Spleen (tissue), 7 donors: ENCODE data around the gene LTF.

Source experiments
- CTCF ChIP-seq, 11 experiments: fragments of 200-600 bp in 7 of 11; fragments of 450-650 bp in 4 of 11; sonication (generic) in 4 of 11; IDR thresholded peaks in 8 of 11; conservative IDR thresholded peaks in 3 of 11; 1 replicate in 7 of 11; 2 replicates in 4 of 11; pipeline versions ENCODE4 v1.4.0 to v1.8.0; 2016 to 2021; ENCODE audit warnings: antibody characterized with exemption in 11 of 11, inconsistent platforms in 4 of 11, mild to moderate bottlenecking in 1 of 11
- POLR2A ChIP-seq, 3 donors: fragments of 450-650 bp; IDR thresholded peaks; one replicate each; pipeline ENCODE4 v1.5.1; 2017; ENCODE audit warnings: antibody characterized with exemption in 3 of 3, mild to moderate bottlenecking in 1 of 3
- POLR2AphosphoS5 ChIP-seq, 3 donors: sonication (generic); formaldehyde crosslinking; IDR thresholded peaks; one replicate each; pipeline ENCODE4 v1.5.1; 2017; ENCODE audit warnings: antibody characterized with exemption in 3 of 3
- donor health status: DM: no; HTN: no; CAD: no; lungs with moderate emphysema.
- donor health status: DM: no; HTN: no; CAD: no.
- donor health status: DM: no; HTN: no; CAD: no.

- no peak for TF ChIP-seq CTCF (IDR thresholded peaks at IDR 0.05 in 8 of 11, conservative IDR thresholded peaks at IDR 0.05 in 3 of 11)
- no peak for TF ChIP-seq POLR2A (IDR thresholded peaks at IDR 0.05)
- no peak for TF ChIP-seq POLR2AphosphoS5 (IDR thresholded peaks at IDR 0.05)
Observed at GRCh38 chr3:46478341-46478740, 13.6 kb upstream of the LTF start.
